ENCODE data around the gene HMGB1. TPM values are rescaled to one million over a fixed set of nuclear protein-coding genes. Genes with fewer than 3 reads are reported as not detected.
"Not testable (repeated sequence)": the region's sequence is repeated elsewhere in the genome, so short reads cannot be mapped to it uniquely, and the experiment has no call there.

The HMGB1 gene
- total RNA-seq, 2 donors from 2014 or later, result 264 to 274 TPM

DNA sequence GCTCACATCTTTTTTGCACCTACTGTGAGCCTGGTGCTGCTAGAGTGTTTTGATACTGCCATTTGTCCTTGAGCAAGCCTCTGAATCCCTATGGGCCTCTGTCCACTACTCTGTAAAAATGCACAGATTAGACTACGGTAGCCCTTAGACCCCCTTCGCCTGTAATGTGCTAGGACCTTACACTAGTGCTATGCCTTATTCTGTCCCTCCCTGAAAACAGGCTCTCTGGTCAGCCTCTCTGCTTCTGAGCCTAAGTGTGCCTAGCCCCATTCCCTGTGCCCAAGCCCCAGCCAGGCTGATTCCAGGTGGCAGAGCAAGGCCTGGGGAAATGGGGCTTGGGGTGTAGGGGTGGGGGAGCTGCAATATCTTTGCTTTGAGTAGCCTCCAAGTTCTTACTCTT is 10.7 kb downstream of the HMGB1 start:
- Histone ChIP-seq H3K27me3 (replicated peaks; ENCODE audit: insufficient read depth) (no peaks in the 10 kb centered on the region), H3K4me3 (no peak overlapping the region), H3K4me1 (replicated peaks) (no peaks in the 10 kb centered on the region), H3K9me3 (no peaks in the 10 kb centered on the region), H3K36me3 (no peaks in the 10 kb centered on the region), H3K27ac (no peak overlapping the region)
- TF ChIP-seq, protein P1, sequence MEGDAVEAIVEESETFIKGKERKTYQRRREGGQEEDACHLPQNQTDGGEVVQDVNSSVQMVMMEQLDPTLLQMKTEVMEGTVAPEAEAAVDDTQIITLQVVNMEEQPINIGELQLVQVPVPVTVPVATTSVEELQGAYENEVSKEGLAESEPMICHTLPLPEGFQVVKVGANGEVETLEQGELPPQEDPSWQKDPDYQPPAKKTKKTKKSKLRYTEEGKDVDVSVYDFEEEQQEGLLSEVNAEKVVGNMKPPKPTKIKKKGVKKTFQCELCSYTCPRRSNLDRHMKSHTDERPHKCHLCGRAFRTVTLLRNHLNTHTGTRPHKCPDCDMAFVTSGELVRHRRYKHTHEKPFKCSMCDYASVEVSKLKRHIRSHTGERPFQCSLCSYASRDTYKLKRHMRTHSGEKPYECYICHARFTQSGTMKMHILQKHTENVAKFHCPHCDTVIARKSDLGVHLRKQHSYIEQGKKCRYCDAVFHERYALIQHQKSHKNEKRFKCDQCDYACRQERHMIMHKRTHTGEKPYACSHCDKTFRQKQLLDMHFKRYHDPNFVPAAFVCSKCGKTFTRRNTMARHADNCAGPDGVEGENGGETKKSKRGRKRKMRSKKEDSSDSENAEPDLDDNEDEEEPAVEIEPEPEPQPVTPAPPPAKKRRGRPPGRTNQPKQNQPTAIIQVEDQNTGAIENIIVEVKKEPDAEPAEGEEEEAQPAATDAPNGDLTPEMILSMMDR (IDR thresholded peaks at IDR 0.05), result no peak
- TF ChIP-seq POLR2AphosphoS5 (IDR thresholded peaks at IDR 0.05) (no peak), POLR2A (IDR thresholded peaks at IDR 0.05) (no peak)
- intact Hi-C loops (cut with DNase I), result loop anchor here (10.0 kb wide), 2 partner anchors 200 to 590 kb away; no protein-coding TSS in a partner anchor
- WGBS, result 83% methylated on average over 2 of the region's 2 CpGs
- no peak for DNase-seq (ENCODE audit: low spot score)

DNA sequence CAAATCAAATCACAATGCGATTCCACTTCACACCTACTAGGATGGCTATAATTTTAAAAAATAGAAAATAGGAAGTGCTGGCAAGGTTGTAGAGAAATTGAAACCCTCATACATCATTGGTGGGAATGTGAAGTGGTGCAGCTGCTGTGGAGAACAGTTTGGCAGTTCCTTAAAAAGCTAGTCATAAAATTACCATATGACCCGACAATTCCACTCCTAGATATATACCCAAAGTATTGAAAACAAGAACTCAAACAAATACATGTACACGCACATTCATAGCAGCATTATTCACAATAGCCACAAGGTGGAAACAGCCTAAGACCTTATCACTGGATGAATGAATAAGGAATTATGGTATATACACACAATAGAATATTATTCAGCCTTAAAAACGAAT is 12.0 kb downstream of the HMGB1 start:
- H3K9me3 ChIP-seq, result no peaks in the 10 kb centered on the region
- no peaks in the 10 kb centered on the region for H3K4me1 ChIP-seq (replicated peaks)
- TF ChIP-seq, protein P1 (IDR thresholded peaks at IDR 0.05), result no peak
- TF ChIP-seq POLR2A (IDR thresholded peaks at IDR 0.05), result no peak
- no peak for TF ChIP-seq POLR2AphosphoS5 (IDR thresholded peaks at IDR 0.05)
- no peaks in the 10 kb centered on the region for H3K36me3 ChIP-seq
- H3K4me3 ChIP-seq, result no peak overlapping the region
- no peak for DNase-seq (ENCODE audit: low spot score)
- no peaks in the 10 kb centered on the region for H3K27me3 ChIP-seq (replicated peaks; ENCODE audit: insufficient read depth)
- intact Hi-C loops (cut with DNase I), result loop anchor here (10.0 kb wide), 2 partner anchors 199 to 591 kb away; no protein-coding TSS in a partner anchor
- H3K27ac ChIP-seq, result no peak overlapping the region
- 90% methylated on average over 4 of the region's 4 CpGs for WGBS

DNA sequence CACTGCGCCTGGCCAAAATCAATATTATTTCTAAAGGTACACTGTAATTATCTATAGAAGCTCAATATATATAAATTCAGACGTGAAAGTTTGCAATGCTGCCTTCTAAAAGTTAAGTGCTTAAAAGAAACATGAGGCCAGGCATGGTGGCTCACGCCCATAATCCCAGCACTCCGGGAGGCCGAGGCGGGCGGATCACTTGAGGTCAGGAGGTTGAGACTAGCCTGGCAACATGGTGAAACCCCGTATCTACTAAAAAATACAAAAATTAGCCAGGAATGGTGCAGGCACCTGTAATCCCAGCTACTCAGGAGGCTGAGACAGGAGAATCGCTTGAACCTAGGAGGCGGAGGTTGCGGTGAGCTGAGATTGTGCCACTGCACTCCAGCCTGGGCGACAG is 14.3 kb downstream of the HMGB1 start:
- not testable (repeated sequence) for H3K4me1 ChIP-seq (replicated peaks); H3K27me3 ChIP-seq (replicated peaks; ENCODE audit: insufficient read depth); H3K36me3 ChIP-seq; DNase-seq (ENCODE audit: low spot score); H3K9me3 ChIP-seq; H3K27ac ChIP-seq; H3K4me3 ChIP-seq
- intact Hi-C loops (cut with DNase I), result loop anchor here (10.0 kb wide), 2 partner anchors 197 to 593 kb away; no protein-coding TSS in a partner anchor
- 94% methylated on average over 12 of the region's 12 CpGs for WGBS

DNA sequence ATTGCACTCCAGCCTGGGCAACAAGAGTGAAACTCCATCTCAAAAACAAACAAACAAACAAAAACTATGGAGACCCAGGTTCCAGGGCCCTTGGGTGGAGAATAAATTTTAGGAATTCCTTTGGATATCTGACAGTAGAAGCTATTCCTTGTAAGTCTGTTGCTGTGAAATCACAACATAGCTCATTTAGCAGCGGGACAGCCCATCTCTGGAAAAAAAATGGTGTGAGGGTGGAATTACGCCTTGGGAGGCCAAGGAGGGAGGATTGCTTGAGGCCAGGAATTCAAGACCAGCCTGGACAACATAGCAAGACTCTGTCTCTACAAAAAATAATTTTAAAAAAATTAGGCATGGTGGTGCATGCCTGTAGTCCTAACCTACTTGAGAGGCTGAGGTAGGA is 15.7 kb downstream of the HMGB1 start:
- H3K36me3 ChIP-seq, result no peaks in the 10 kb centered on the region
- no peak overlapping the region for H3K27ac ChIP-seq
- H3K4me3 ChIP-seq, result no peak overlapping the region
- 97% methylated on average over 2 of the region's 2 CpGs for WGBS
- intact Hi-C loops (cut with DNase I), result loop anchor here (10.0 kb wide), 2 partner anchors 195 to 595 kb away; no protein-coding TSS in a partner anchor
- H3K9me3 ChIP-seq, result no peaks in the 10 kb centered on the region
- TF ChIP-seq, protein P1 (IDR thresholded peaks at IDR 0.05), result no peak
- TF ChIP-seq POLR2A (IDR thresholded peaks at IDR 0.05) (no peak), POLR2AphosphoS5 (IDR thresholded peaks at IDR 0.05) (no peak)
- no peaks in the 10 kb centered on the region for H3K4me1 ChIP-seq (replicated peaks)
- no peak for DNase-seq (ENCODE audit: low spot score)
- H3K27me3 ChIP-seq (replicated peaks; ENCODE audit: insufficient read depth), result no peaks in the 10 kb centered on the region

DNA sequence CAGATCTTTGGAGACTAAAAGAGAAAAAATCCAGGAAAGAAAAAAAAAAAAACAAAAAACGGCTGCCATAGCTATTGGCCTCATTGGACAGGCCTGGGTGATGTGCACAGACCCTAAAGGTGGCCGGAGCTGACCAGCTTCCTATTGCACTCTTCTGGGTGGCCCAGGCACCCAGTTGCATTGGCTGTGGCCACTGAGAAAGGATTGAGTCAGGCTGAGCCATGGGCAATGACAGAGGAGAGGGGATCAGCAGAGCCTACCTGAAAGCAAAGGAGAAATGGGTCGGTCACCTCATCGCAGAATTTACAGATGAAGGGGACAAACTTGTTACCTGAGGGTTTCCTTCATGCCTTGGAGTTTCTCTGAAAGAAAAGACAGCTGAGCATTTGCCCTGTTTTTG is 17.3 kb downstream of the HMGB1 start:
- no peaks in the 10 kb centered on the region for H3K27me3 ChIP-seq (replicated peaks; ENCODE audit: insufficient read depth)
- H3K36me3 ChIP-seq, result no peaks in the 10 kb centered on the region
- no peak for TF ChIP-seq POLR2AphosphoS5 (IDR thresholded peaks at IDR 0.05)
- no peak for TF ChIP-seq POLR2A (IDR thresholded peaks at IDR 0.05)
- TF ChIP-seq, protein P1 (IDR thresholded peaks at IDR 0.05), result no peak
- H3K4me3 ChIP-seq, result no peak overlapping the region
- intact Hi-C loops (cut with DNase I), result no loop called here
- DNase-seq (ENCODE audit: low spot score), result no peak
- WGBS, result 92% methylated on average over 4 of the region's 4 CpGs
- H3K9me3 ChIP-seq, result no peaks in the 10 kb centered on the region
- no peaks in the 10 kb centered on the region for H3K4me1 ChIP-seq (replicated peaks)
- H3K27ac ChIP-seq, result no peak overlapping the region
